GM12873 (cell line): ENCODE results near the gene PIM2.

Experiments
- TF ChIP-seq, protein P1 (sequence below): IDR thresholded peaks from 2 replicates; pipeline ENCODE4 v1.5.1; 2012; ENCODE audit warnings: low read depth, mild to moderate bottlenecking, moderate library complexity, low read length, control low read depth; ENCODE audit not compliant: insufficient read depth; ENCODE audit errors: missing control alignments

PIM2 gene

GRCh38 chrX:48933757-48934156 is 14.9 kb upstream of the PIM2 start:
- TF ChIP-seq, protein P1, sequence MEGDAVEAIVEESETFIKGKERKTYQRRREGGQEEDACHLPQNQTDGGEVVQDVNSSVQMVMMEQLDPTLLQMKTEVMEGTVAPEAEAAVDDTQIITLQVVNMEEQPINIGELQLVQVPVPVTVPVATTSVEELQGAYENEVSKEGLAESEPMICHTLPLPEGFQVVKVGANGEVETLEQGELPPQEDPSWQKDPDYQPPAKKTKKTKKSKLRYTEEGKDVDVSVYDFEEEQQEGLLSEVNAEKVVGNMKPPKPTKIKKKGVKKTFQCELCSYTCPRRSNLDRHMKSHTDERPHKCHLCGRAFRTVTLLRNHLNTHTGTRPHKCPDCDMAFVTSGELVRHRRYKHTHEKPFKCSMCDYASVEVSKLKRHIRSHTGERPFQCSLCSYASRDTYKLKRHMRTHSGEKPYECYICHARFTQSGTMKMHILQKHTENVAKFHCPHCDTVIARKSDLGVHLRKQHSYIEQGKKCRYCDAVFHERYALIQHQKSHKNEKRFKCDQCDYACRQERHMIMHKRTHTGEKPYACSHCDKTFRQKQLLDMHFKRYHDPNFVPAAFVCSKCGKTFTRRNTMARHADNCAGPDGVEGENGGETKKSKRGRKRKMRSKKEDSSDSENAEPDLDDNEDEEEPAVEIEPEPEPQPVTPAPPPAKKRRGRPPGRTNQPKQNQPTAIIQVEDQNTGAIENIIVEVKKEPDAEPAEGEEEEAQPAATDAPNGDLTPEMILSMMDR = no peak

DNA sequence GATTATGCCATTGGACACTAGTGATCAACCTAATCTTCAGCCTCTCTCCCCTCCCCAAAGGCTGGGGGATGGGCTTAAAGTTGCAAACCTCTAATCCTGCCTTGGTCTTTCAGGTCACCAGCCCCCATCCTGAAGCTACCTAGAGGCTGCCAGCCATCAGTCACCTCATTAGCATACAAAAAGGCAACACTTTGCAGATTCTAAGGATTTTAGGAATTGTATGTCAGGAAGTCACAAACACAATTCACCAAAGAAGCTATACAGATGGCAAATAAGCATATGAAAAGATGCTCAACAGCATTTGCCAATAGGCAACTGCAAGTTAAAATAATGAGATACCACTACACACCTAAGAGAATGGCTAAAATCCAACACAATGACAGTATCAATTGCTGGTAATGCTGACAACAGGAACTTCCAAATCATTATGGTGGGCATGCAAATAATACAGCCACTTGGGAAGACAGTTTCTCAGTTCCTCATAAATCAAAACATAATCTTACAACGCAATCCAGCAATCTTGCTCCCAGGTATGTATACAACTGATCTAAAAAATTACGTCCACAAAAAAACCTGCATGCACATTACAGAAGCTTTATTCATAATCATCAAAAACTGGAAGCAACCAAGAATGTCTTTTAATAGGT is 9.0 kb upstream of the PIM2 start:
- TF ChIP-seq, protein P1 = no peak

DNA sequence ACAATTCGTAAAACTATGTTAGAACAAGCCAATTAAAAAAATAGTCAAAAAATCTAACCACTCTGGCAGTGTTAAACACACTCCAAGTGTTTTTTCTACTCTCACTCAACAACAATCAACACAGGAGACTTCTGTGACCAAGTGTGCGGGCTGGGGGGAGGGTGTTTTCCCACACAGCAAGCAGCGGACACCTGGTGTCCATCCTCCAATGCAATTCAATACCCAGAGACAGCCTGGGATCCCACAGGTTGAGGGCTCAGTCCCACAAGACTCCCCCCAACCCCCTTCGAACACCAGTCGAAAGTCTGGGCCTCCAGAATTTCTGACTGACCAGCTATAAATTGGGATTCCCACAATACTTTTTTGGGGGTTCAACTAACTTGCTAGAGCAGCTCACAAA is 8.3 kb upstream of the PIM2 start:
- TF ChIP-seq, protein P1 = no peak

DNA sequence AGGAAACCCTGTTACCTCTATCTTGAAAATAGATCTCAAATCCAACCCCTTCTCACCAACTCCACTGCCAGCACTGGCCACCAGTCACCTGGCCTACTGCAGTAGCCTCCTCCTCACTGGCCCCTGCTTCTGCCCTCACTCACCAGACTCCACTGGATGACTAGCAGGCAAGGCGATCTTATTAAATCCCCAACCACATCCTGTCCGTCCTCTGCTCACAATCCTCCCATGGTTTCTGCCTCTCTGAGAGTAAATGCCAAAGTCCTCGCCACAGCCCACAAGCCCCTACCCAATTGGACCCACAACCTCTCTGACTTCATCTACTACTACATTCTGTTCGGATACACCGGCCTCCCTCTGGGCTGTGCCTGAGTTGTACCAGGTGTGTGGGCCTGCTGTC is 5.4 kb upstream of the PIM2 start:
- TF ChIP-seq, protein P1 = no peak

DNA sequence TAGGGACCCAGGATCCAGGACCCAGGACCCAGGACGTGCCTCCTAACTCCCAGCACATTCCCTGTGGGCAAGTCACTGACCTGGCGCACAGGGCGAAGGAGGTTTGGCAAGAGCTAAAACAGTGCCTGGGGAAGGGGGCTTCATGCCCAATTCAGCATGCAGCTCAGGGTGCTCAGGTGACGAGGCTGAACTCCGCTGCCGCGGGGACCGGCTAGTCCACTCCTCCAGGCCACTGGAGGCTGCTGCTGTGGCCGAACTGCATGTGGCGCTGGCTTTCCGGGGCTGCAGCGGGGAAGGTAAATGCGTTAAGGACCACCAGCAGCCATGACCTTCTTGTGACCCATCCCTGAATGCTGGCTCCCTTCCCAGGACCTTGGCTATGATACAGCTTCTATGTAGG is 4.9 kb upstream of the PIM2 start:
- TF ChIP-seq, protein P1 = no peak

DNA sequence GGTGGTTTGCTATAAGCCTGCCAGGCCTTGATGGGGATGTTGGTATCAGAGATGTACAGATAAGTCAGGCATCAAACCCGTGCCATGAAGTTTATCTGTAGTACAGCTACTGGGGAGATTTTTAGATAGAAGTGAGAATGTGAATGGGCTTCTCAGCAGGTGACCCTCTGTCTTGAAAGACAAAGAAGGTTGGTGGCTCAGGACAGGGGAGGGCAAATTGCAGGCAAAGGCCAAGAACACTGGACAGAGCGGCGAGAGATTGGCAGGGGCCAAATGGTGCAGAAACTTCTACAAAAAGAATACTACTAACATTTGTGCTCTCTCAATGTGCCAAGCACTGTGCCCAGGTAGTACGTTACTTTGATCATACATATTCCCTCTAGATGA is 1.9 kb upstream of the PIM2 start:
- TF ChIP-seq, protein P1 = no peak

GRCh38 chrX:48919947-48920717 is 1.3 kb upstream of the PIM2 start:
- TF ChIP-seq, protein P1 = no peak
